Activated T-cell treated with anti-CD3 and anti-CD28 coated beads, Interleukin-2, amount 50 U/mL, for 4 hours (primary cell): ENCODE results near the gene VAMP3. TPM values are rescaled to one million over a fixed set of nuclear protein-coding genes. Genes with fewer than 3 reads are reported as not detected.

Source experiments
- ATAC-seq, 2 donors: fragments of 200-7000 bp; cut with Tn5 transposase; one replicate each; pipeline ENCODE4 v1.10.0; 2021
- DNase-seq: peaks from one replicate; pipeline ENCODE4 v3.0.0-alpha.2; 2020
- H3K27me3 Mint-ChIP-seq: one replicate; pipeline ENCODE4 v1.8.0; 2021; ENCODE audit warnings: low read depth, mixed read lengths
- H3K36me3 Mint-ChIP-seq: one replicate; pipeline ENCODE4 v1.8.0; 2022; ENCODE audit warnings: mixed read lengths; ENCODE audit not compliant: insufficient read depth
- H3K4me1 Mint-ChIP-seq: one replicate; pipeline ENCODE4 v1.8.0; 2021; ENCODE audit warnings: low read depth, mixed read lengths
- H3K4me3 Mint-ChIP-seq: one replicate; pipeline ENCODE4 v1.8.0; 2021; ENCODE audit warnings: mild to moderate bottlenecking, moderate library complexity, mixed read lengths
- H3K9me3 Mint-ChIP-seq: one replicate; pipeline ENCODE4 v1.8.0; 2021; ENCODE audit warnings: mixed read lengths
- total RNA-seq, 3 donors: library from RNA; stranded (reverse); gene quantifications; one replicate each; pipeline ENCODE4 v1.2.1, GENCODE V29; 2021

VAMP3 gene
- total RNA-seq, result 10 to 100 TPM; 17.6 to 21.7 (median 20.2) TPM

DNA sequence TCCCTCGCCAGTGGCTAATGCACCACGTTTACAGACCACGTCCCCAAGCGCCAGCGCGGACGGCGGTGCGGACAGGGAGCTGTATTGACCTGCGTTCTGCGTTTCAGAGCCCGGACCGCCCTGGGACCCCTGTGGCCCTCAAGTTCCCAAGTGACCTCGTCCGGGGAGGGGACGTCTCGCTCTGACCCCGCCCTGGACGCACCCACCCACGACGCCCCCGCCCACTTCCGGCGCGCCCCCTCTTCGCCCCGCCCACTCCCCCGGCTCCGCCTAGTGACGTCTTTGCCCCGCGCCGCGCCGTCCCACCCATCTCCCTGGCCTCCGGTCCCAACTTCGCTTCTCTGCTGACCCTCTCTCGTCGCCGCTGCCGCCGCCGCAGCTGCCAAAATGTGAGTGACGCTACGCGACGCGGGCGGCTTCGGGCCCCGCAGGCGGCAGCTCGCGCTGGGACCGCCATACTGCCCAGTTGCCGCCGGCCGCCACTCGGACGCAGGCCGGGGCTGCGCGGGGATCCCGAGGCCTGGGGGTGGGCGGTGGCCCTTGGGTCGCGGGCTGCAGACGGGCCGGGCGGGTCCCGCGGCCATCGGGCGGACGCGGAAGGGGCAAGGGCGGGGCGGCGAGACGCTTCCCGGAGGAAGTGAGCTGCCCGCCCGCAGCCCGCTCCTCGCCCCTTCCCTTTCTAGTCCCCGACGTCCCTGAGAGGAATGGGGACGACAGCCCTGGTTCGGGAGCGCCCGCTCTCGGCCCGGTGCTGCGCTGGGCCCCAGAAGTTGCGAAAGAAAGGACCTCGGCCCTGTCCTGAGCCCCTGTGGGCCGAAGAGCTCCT, at the start of gene VAMP3:
Gene VAMP3, plus strand, starts transcription at position 300 of the 826 bp plus-strand sequence. Its CDS starts 88 bp downstream, at position 388.
- peak; percentile 93 to 94 for ATAC-seq
- Mint-ChIP-seq H3K4me1 (peaks cover 31% of the 10 kb centered on the region), H3K4me3 (peak within 1 kb of the TSS; percentile 87), H3K27me3 (peaks cover 2% of the 10 kb centered on the region), H3K36me3 (peaks cover 19% of the 10 kb centered on the region), H3K9me3 (no peaks in the 10 kb centered on the region)
- DNase-seq, result peak; percentile 87

GRCh38 chr1:7721940-7722669, 49.0 kb upstream of the VAMP3 start:
- DNase-seq (no peak), ATAC-seq (no peak)
- peaks cover 15% of the 10 kb centered on the region for H3K27me3 Mint-ChIP-seq
- H3K9me3 Mint-ChIP-seq, result no peaks in the 10 kb centered on the region
- H3K4me1 Mint-ChIP-seq, result peaks cover 6% of the 10 kb centered on the region
- no peak overlapping the region for H3K4me3 Mint-ChIP-seq
- H3K36me3 Mint-ChIP-seq, result no peaks in the 10 kb centered on the region

- Mint-ChIP-seq H3K36me3 (no peaks in the 10 kb centered on the region), H3K4me3 (no peak overlapping the region)
- ATAC-seq, result no peak
Measured at GRCh38 chr1:7722670-7723012, 48.5 kb upstream of the VAMP3 start.

DNA sequence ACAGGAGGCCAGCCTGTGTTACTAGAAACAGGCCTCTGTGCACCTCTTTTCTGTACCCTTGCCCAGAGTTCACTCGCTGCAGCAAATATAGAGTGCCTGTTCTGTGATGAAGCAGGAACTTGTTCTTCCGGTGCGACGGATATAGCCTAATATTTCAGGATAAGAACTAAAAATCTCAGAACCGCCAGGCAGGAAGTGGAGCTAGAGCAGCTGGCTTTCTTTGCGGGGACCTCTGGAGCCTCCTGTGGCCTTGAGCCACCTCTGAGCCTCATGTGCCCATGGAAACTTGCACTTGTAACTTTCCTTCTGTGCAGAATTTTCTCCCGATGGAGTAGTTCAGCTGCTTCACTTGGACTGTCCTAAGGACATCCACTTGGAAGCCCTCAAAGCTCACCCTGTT, 44.5 kb upstream of the VAMP3 start:
- no peaks in the 10 kb centered on the region for H3K9me3 Mint-ChIP-seq
- no peak overlapping the region for H3K4me3 Mint-ChIP-seq
- no peaks in the 10 kb centered on the region for H3K36me3 Mint-ChIP-seq
- peaks cover 6% of the 10 kb centered on the region for H3K4me1 Mint-ChIP-seq
- DNase-seq, result no peak
- H3K27me3 Mint-ChIP-seq, result peaks cover 9% of the 10 kb centered on the region
- ATAC-seq, result no peak

More at GRCh38 chr1:7722670-7723012, 48.5 kb upstream of the VAMP3 start:
- H3K4me1 Mint-ChIP-seq, result peaks cover 6% of the 10 kb centered on the region
- H3K27me3 Mint-ChIP-seq, result peaks cover 15% of the 10 kb centered on the region
- DNase-seq, result no peak
- no peaks in the 10 kb centered on the region for H3K9me3 Mint-ChIP-seq

GRCh38 chr1:7727809-7728471, 43.2 kb upstream of the VAMP3 start:
- Mint-ChIP-seq H3K36me3 (no peaks in the 10 kb centered on the region), H3K27me3 (peaks cover 9% of the 10 kb centered on the region), H3K4me3 (no peak overlapping the region), H3K4me1 (peaks cover 6% of the 10 kb centered on the region), H3K9me3 (no peaks in the 10 kb centered on the region)
- no peak for DNase-seq
- no peak for ATAC-seq

- no peaks in the 10 kb centered on the region for H3K36me3 Mint-ChIP-seq
- H3K4me1 Mint-ChIP-seq, result peaks cover 6% of the 10 kb centered on the region
- H3K27me3 Mint-ChIP-seq, result peaks cover 9% of the 10 kb centered on the region
- no peak overlapping the region for H3K4me3 Mint-ChIP-seq
- ATAC-seq, result no peak
- no peak for DNase-seq
- H3K9me3 Mint-ChIP-seq, result no peaks in the 10 kb centered on the region
Measured at GRCh38 chr1:7729761-7730160, 41.3 kb upstream of the VAMP3 start.

DNA sequence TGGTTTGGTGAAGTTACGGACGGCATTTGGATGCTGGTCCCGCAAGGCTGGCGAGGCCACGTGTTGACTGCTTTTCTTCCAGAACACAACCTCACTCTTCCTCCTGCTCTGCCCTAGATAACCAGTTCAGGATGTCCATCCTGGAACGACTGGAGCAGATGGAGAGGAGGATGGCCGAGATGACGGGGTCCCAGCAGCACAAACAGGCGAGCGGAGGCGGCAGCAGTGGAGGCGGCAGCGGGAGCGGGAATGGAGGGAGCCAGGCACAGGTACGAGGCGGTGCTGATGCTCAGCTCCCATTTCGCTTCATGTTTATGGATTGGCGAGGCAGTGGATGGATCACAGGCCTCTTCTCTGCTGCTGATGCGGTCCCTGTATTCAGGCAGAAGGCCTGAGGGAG, 38.8 kb upstream of the VAMP3 start:
- no peaks in the 10 kb centered on the region for H3K9me3 Mint-ChIP-seq
- H3K4me1 Mint-ChIP-seq, result no peaks in the 10 kb centered on the region
- H3K4me3 Mint-ChIP-seq, result no peak overlapping the region
- no peak for ATAC-seq
- no peaks in the 10 kb centered on the region for H3K36me3 Mint-ChIP-seq
- no peak for DNase-seq
- H3K27me3 Mint-ChIP-seq, result peaks cover 12% of the 10 kb centered on the region

DNA sequence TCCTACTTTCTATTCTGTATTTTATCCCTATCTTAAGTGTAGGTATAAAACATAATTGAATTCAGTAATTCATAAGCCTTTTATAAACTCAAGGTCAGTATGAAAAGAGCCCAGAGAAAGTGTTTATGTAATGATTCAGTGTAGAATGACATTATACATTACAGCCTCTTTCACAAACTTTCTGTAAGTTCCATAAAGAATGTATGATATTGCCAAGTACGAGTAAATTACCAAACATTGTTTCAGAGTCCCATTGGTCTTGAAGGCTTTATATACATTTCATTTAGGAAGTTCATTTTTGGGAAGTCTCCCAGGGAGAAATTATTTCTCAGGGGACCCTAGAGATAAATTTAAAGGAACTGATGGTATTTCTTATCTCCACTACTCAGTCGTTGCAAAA, 37.8 kb upstream of the VAMP3 start:
- no peaks in the 10 kb centered on the region for H3K36me3 Mint-ChIP-seq
- DNase-seq (no peak), ATAC-seq (no peak)
- no peaks in the 10 kb centered on the region for H3K4me1 Mint-ChIP-seq
- no peak overlapping the region for H3K4me3 Mint-ChIP-seq
- no peaks in the 10 kb centered on the region for H3K9me3 Mint-ChIP-seq
- H3K27me3 Mint-ChIP-seq, result peaks cover 18% of the 10 kb centered on the region

- no peak overlapping the region for H3K4me3 Mint-ChIP-seq
- H3K9me3 Mint-ChIP-seq, result peaks cover 3% of the 10 kb centered on the region
- H3K36me3 Mint-ChIP-seq, result no peaks in the 10 kb centered on the region
Measured at GRCh38 chr1:7738044-7738443, 33.1 kb upstream of the VAMP3 start.

DNA sequence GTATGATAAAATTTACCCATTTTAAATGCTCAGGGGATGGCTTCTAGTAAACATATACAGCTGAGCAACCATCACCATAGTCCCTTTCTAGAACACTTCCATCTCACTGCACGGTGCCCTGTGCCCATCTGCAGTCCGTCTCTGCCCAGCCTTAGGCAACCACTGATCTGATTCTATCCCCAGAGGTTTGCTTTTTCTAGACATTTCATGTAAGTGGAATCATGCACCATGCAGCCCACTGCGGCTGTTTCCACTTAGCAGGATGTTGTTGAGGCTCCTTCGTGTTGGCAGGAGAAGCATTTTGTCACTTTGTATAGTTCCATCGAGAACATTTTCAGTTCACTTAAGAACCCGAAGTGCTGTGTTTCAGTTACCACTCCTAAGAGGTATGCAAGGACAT, 27.8 kb upstream of the VAMP3 start:
- no peaks in the 10 kb centered on the region for H3K36me3 Mint-ChIP-seq
- H3K4me3 Mint-ChIP-seq, result no peak overlapping the region
- H3K4me1 Mint-ChIP-seq, result no peaks in the 10 kb centered on the region
- H3K27me3 Mint-ChIP-seq, result peaks cover 5% of the 10 kb centered on the region
- ATAC-seq (no peak), DNase-seq (no peak)
- peaks cover 3% of the 10 kb centered on the region for H3K9me3 Mint-ChIP-seq

More at GRCh38 chr1:7738044-7738443, 33.1 kb upstream of the VAMP3 start:
- Mint-ChIP-seq H3K27me3 (peaks cover 9% of the 10 kb centered on the region), H3K4me1 (no peaks in the 10 kb centered on the region)
- ATAC-seq, result no peak
- no peak for DNase-seq

- Mint-ChIP-seq H3K4me1 (no peaks in the 10 kb centered on the region), H3K9me3 (no peaks in the 10 kb centered on the region), H3K36me3 (no peaks in the 10 kb centered on the region), H3K4me3 (no peak overlapping the region), H3K27me3 (peaks cover 5% of the 10 kb centered on the region)
- ATAC-seq (no peak), DNase-seq (no peak)
Measured at GRCh38 chr1:7744882-7745281, 26.2 kb upstream of the VAMP3 start.

DNA sequence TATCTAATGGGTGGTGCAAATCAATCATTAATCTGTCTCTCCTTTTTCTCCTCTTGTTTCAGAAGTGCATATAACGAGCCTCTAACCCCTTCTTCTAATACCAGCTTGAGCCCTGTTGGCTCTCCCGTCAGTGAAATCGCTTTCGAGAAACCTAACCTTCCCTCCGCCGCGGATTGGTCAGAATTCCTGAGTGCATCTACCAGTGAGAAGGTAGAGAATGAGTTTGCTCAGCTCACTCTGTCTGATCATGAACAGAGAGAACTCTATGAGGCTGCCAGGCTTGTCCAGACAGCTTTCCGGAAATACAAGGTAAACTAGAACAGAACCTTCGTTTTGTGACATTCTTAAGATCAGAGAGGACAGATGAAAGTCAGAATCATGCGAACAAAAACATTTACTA, 25.3 kb upstream of the VAMP3 start:
- Mint-ChIP-seq H3K9me3 (no peaks in the 10 kb centered on the region), H3K36me3 (no peaks in the 10 kb centered on the region), H3K4me1 (no peaks in the 10 kb centered on the region), H3K27me3 (peaks cover 5% of the 10 kb centered on the region), H3K4me3 (no peak overlapping the region)
- ATAC-seq (no peak), DNase-seq (no peak)

GRCh38 chr1:7747605-7748004, 23.5 kb upstream of the VAMP3 start:
- Mint-ChIP-seq H3K36me3 (no peaks in the 10 kb centered on the region), H3K4me1 (peaks cover 10% of the 10 kb centered on the region)
- DNase-seq, result no peak

DNA sequence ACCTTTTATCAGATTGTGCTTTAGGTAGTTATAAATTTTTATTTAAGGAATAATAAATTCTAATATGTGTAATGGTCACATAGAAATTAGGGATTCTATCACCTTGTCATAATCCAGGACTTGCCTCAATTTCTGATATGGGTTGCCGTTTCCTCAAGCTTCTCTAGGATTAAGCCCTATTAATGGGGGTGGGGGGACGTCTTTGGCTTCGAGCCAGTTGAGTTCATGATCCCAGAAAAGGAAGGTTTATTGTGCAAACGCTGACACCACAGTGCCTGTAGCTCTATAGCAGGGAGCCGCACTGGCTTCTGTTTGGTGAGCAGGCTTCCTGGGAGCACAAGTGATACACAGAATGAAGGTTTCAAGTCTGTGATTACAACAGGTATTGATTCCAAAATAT, 22.0 kb upstream of the VAMP3 start:
- Mint-ChIP-seq H3K4me1 (peaks cover 23% of the 10 kb centered on the region), H3K27me3 (peaks cover 11% of the 10 kb centered on the region), H3K9me3 (no peaks in the 10 kb centered on the region), H3K4me3 (no peak overlapping the region), H3K36me3 (no peaks in the 10 kb centered on the region)
- ATAC-seq (no peak), DNase-seq (no peak)

More at GRCh38 chr1:7747605-7748004, 23.5 kb upstream of the VAMP3 start:
- Mint-ChIP-seq H3K4me3 (no peak overlapping the region), H3K9me3 (no peaks in the 10 kb centered on the region), H3K27me3 (peaks cover 9% of the 10 kb centered on the region)
- no peak for ATAC-seq
